Measurements from ENCODE around the gene DONSON.

The DONSON gene

DNA sequence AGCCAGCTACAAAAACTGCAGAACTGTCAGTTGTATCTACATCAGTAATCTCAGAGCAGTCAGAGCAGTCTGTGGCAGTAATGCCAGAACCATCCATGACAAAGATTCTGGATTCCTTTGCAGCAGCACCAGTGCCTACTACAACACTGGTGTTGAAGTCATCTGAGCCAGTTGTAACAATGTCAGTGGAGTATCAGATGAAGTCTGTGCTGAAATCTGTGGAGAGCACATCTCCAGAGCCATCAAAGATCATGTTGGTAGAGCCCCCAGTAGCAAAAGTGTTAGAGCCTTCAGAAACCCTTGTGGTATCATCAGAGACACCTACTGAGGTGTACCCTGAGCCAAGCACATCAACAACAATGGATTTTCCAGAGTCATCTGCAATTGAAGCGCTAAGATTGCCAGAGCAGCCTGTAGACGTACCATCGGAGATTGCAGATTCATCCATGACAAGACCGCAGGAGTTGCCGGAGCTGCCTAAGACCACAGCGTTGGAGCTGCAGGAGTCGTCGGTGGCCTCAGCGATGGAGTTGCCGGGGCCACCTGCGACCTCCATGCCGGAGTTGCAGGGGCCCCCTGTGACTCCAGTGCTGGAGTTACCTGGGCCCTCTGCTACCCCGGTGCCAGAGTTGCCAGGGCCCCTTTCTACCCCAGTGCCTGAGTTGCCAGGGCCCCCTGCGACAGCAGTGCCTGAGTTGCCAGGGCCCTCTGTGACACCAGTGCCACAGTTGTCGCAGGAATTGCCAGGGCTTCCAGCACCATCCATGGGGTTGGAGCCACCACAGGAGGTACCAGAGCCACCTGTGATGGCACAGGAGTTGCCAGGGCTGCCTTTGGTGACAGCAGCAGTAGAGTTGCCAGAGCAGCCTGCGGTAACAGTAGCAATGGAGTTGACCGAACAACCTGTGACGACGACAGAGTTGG is 38.4 kb downstream of the DONSON start (continued):
- no peak for TF ChIP-seq ZNF529 (tag by site-specific recombination; IDR thresholded peaks at IDR 0.05; ENCODE audit: insufficient replicate concordance)
- no peak for TF ChIP-seq PRDM4 (tag by site-specific recombination; IDR thresholded peaks at IDR 0.05)
- TF ChIP-seq ZNF24 (tag by site-specific recombination; IDR thresholded peaks at IDR 0.05) = no peak
- no peak for TF ChIP-seq ZNF114 (tag by site-specific recombination; IDR thresholded peaks at IDR 0.05)
- no peak for TF ChIP-seq ZNF548 (tag by site-specific recombination; IDR thresholded peaks at IDR 0.05)
- no peak for TF ChIP-seq ZBTB7A (tag by site-specific recombination; IDR thresholded peaks at IDR 0.05; ENCODE audit: low read depth)

DNA sequence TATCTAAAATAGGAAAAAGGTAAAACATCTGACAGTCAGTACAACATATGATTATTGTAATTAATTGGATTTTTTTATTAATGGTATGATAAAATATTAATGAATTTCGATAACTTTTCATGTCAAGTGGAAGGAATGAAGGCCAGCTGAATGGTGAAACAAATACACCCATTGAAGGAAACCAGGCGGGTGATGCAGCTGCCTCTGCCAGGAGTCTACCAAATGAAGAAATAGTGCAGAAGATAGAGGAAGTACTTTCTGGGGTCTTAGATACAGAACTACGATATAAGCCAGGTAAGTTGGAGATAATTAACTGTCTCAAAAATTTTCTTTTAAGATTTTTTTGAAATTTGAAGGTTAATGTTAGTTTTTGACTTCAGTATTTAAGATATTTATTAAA is 42.4 kb downstream of the DONSON start:
- no peak overlapping the region for H3K27ac ChIP-seq (ENCODE audit: extremely low read depth, low read depth, low read length)
- peaks cover 34 to 48% of the 10 kb centered on the region in 2 experiments for H3K36me3 ChIP-seq (ENCODE audit: control insufficient read depth in 2 of 2, insufficient read depth in 1 of 2, low read length in 2 of 2)
- H3K9me3 ChIP-seq (ENCODE audit: control insufficient read depth, insufficient read depth, low read depth, low read length) = no peaks in the 10 kb centered on the region
- no peak for TF ChIP-seq ZNF292 (tag by site-specific recombination; IDR thresholded peaks at IDR 0.05; ENCODE audit: borderline replicate concordance, low read depth)
- TF ChIP-seq, protein P1, sequence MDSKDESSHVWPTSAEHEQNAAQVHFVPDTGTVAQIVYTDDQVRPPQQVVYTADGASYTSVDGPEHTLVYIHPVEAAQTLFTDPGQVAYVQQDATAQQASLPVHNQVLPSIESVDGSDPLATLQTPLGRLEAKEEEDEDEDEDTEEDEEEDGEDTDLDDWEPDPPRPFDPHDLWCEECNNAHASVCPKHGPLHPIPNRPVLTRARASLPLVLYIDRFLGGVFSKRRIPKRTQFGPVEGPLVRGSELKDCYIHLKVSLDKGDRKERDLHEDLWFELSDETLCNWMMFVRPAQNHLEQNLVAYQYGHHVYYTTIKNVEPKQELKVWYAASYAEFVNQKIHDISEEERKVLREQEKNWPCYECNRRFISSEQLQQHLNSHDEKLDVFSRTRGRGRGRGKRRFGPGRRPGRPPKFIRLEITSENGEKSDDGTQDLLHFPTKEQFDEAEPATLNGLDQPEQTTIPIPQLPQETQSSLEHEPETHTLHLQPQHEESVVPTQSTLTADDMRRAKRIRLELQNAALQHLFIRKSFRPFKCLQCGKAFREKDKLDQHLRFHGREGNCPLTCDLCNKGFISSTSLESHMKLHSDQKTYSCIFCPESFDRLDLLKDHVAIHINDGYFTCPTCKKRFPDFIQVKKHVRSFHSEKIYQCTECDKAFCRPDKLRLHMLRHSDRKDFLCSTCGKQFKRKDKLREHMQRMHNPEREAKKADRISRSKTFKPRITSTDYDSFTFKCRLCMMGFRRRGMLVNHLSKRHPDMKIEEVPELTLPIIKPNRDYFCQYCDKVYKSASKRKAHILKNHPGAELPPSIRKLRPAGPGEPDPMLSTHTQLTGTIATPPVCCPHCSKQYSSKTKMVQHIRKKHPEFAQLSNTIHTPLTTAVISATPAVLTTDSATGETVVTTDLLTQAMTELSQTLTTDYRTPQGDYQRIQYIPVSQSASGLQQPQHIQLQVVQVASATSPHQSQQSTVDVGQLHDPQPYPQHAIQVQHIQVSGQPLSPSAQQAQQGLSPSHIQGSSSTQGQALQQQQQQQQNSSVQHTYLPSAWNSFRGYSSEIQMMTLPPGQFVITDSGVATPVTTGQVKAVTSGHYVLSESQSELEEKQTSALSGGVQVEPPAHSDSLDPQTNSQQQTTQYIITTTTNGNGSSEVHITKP (tag by site-specific recombination; IDR thresholded peaks at IDR 0.05) = peak; percentile 3; the same call in 1 of the 2 replicates
- TF ChIP-seq ZNF19 (tag by site-specific recombination; IDR thresholded peaks at IDR 0.05; ENCODE audit: low read depth) = no peak
- peaks cover 7% of the 10 kb centered on the region for H3K4me1 ChIP-seq (ENCODE audit: control insufficient read depth, insufficient read depth, low read length)
- CTCF ChIA-PET = no interaction called here
- H3K4me3 ChIP-seq (ENCODE audit: low read depth, low read length) = no peak overlapping the region
- POLR2A ChIA-PET = interaction anchor here (0.9 kb wide), 1 partner anchor 66 kb away, joined by 4 read pairs; the partner anchor contains the start of gene TMEM50B

DNA sequence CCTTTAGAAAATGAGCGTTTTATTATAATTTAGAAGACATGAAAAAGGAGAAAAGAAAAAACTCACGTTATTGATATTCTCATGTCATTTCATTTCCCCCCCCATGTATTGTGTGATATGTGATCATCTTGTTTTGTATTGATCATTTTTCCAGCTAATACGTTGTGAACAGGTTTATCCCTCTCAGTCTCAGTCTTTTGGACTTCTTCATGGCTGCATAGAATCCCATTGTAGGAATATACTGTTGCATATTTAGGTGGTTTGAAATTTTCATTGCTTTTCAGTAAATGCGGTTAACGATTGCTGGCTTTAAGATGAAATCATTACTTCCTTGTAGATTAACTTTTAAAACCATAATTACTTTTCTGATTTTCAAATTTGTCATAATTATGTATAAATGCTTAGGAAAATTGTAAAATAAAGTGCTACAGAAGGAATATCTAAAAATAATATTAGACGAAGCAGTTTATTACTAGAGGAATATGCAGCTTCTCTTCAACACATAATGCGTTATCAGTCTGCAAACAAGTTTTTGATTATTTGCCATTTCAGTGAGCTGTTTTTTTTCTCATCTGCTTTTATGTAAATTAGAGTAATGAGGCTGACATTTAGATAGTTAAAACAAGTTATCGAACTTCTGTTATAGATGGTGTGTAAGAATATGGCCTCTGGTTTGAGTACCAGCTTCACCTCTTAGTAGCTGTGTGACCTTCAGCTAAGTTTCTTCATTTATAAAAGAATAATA is 43.9 kb downstream of the DONSON start:
- POLR2A ChIA-PET = interaction anchor here (0.6 to 3.3 kb wide), 3 partner anchors 12 to 65 kb away, joined by 3 to 20 read pairs (median 15); partner anchors contain the start of genes DONSON and TMEM50B
- CTCF ChIA-PET = interaction anchor here (0.6 to 1.1 kb wide), 4 partner anchors 39 to 355 kb away, joined by 3 to 4 read pairs (median 3); partner anchors contain the start of gene TMEM50B
- no peaks in the 10 kb centered on the region for H3K9me3 ChIP-seq (ENCODE audit: control insufficient read depth, insufficient read depth, low read depth, low read length)
- H3K27ac ChIP-seq (ENCODE audit: extremely low read depth, low read depth, low read length) = peak overlapping the region; percentile 3; the same call in 1 of the 2 replicates
- H3K36me3 ChIP-seq (ENCODE audit: control insufficient read depth in 2 of 2, insufficient read depth in 1 of 2, low read length in 2 of 2) = peaks cover 35 to 38% of the 10 kb centered on the region in 2 experiments
- H3K4me3 ChIP-seq (ENCODE audit: low read depth, low read length) = peak overlapping the region; percentile 98
- peaks cover 12% of the 10 kb centered on the region for H3K4me1 ChIP-seq (ENCODE audit: control insufficient read depth, insufficient read depth, low read length)
- TF ChIP-seq ZNF394 (tag by site-specific recombination; IDR thresholded peaks at IDR 0.05; ENCODE audit: borderline replicate concordance) (0 out of 2 replicates have a peak, but pooled peaks have one; percentile 24), SCRT2 (tag by site-specific recombination; IDR thresholded peaks at IDR 0.05) (peak; percentile 75), ZNF221 (tag by site-specific recombination; IDR thresholded peaks at IDR 0.05; ENCODE audit: borderline replicate concordance) (no peak), ZXDB (tag by site-specific recombination; IDR thresholded peaks at IDR 0.05) (0 out of 2 replicates have a peak, but pooled peaks have one; percentile 12), ZNF114 (tag by site-specific recombination; IDR thresholded peaks at IDR 0.05) (no peak), ZNF398 (tag by site-specific recombination; IDR thresholded peaks at IDR 0.05) (no peak), ZNF211 (tag by site-specific recombination; IDR thresholded peaks at IDR 0.05; ENCODE audit: low read depth) (no peak), ZNF426 (tag by site-specific recombination; IDR thresholded peaks at IDR 0.05) (peak; percentile 5; the same call in 1 of the 2 replicates), ZNF146 (tag by site-specific recombination; IDR thresholded peaks at IDR 0.05) (peak; percentile 94), ZNF623 (tag by site-specific recombination; IDR thresholded peaks at IDR 0.05) (0 out of 2 replicates have a peak, but pooled peaks have one; percentile 5), GLIS1 (tag by site-specific recombination; IDR thresholded peaks at IDR 0.05) (no peak), ZNF664 (tag by site-specific recombination; IDR thresholded peaks at IDR 0.05) (0 out of 2 replicates have a peak, but pooled peaks have one; percentile 5), SP3 (tag by site-specific recombination; IDR thresholded peaks at IDR 0.05) (no peak), ZNF785 (tag by site-specific recombination; IDR thresholded peaks at IDR 0.05) (no peak)

Measured in HEK293 (cell line).